Fibroblast of skin of left biceps (primary cell): Measurements from ENCODE around the gene ANKZF1.

Experiments
- DNase-seq, 2 experiments: peaks; one replicate each; pipeline ENCODE4 v3.0.0-alpha.2; 2013; ENCODE audit warnings: low read depth in 2 of 2

Gene ANKZF1

GRCh38 chr2:219279916-219280516, 50.4 kb downstream of the ANKZF1 start:
- no peak for DNase-seq

GRCh38 chr2:219280651-219281050, 51.0 kb downstream of the ANKZF1 start:
- no peak for DNase-seq

DNA sequence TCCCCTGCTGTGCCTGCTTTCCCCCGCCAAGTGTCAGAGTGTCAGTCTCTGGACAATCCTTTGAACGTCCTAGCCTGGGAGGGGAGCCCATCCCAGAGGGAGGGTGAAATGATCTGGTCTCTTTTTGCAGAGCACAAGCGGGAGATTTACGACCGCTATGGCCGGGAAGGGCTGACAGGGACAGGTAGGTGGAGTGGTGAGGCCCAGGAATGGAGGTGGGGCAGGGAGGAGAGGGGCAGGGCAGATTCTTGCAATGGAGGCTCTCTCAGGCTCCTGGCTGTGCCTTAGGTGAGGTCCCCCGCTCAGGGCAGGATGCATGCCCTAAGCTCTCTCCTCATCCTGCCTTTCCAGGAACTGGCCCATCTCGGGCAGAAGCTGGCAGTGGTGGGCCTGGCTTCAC, 52.0 kb downstream of the ANKZF1 start:
- DNase-seq, result no peak

DNA sequence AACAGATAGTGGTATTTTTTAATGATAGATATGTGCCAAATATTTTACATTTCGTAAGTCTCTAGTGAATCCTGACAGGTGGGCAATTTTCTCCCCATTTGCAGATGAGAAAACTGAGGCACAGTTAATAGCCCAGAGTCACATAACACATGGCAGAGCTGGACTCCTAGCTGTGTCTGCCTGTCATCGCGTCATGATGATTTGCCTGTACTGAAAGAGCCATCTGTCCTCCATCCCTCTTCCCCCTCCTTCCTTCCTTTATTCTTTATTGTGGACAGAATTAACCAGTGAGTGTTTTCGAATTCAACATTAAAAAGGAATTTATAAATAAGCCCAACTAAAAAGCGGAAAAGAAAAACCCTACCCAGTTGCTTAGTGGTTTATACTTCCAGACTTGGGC, 52.8 kb downstream of the ANKZF1 start:
- no peak for DNase-seq

DNA sequence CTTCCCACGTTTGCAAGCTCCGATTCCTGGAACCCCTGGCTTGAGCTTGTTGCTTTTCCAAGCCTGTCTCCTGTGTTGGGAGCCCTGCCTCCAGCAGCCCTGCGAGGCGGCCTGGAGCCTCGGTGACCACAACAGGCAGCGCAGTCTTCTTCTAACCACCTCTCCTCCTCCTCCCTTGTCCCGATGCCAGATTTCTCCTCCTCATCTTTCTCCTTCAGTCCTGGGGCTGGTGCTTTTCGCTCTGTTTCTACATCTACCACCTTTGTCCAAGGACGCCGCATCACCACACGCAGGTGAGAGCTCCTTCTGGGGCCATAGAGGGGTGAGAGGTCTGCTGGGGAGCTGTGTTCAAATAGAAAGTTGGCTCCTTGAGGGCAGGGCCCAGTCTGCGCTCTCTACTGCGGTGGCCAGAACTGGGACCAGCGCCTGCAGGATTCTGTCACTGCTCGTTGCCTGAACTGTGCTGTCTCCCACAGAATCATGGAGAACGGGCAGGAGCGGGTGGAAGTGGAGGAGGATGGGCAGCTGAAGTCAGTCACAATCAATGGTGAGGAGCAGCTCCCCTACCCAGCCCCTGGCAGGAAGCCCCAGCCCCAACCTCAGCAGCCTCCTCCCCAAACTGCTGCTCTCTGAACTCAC, 53.5 kb downstream of the ANKZF1 start:
- no peak for DNase-seq

DNA sequence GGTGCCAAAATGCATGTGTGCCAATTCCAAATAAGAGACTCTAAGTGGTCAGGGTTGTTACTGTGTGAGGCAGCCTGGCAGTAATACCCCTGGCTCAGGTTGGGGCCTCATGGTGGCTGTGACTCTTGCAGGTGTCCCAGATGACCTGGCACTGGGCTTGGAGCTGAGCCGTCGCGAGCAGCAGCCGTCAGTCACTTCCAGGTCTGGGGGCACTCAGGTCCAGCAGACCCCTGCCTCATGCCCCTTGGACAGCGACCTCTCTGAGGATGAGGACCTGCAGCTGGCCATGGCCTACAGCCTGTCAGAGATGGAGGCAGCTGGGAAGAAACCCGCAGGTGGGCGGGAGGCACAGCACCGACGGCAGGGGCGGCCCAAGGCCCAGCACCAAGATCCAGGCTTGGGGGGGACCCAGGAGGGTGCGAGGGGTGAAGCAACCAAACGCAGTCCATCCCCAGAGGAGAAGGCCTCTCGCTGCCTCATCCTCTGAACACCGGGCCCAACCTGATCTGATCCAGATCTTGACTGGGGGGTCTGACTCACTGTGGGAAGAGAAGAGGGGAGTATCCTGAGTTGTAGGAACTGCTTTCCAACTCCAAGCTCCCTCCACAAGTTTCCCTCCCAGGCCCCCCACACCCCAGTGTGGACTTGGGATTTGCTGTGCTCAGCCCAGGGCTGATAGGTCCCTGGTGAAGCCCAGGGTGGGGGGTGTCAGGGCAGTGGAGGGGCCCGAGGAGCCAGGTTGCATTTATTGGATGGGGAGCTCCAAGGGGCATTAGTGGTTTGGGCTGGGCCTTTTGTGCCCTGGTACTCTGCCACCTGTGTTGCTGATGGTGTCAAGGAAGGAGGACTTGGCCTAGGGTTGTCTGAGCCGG, 55.1 kb downstream of the ANKZF1 start:
- DNase-seq, result no peak

DNA sequence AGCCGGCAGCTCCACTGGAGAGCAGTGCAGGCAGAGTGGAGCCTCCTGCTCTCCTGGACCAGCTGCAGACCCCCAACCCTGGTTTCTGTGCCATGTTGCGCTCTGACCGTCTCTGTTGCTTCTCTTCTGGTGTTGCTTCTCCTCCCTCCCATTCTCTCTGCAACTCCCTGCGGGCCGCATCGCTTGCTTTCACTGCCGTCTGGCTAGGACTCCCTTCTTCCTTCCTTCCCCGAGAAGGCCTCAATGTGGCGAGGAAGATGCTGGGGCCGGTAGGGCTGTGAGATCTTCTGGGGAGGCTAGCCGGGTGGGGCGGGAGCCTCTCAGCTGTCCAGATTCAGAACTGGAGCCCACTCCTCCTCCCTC, 55.7 kb downstream of the ANKZF1 start:
- no peak for DNase-seq

GRCh38 chr2:219285894-219286425, 56.4 kb downstream of the ANKZF1 start:
- DNase-seq, result peak; percentile 30 to 31
